ENCODE results near the gene NINJ2.

DNA sequence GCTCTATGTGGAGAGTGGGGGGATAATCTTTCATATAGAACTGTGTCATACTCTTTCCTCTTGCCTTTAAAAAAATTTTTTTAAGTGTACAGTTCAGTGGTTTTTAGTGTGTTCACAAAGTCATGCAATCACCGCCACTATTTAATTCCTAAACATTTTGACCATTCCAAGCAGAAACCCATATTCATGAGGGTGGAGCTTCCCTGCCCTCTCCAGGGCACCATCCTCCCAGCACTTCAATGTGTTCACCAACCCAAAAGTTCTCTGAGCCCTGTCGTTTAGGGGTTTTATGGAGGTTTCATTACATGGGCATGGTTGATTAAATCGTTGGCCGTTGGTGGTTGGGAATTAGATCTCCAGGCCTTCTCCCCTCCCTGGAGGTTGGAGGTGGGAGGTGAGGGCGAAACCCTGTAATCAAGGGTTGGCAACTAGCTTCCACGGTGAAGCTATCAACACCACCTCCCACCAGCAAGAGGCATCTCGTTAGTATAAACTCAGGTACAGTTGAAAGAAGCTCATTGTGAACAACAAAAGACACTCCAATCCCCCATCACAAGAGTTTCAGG lies 46.3 kb upstream of the NINJ2 start:
- no peak for TF ChIP-seq RAD21 (conservative IDR thresholded peaks at IDR 0.05 in 1 of 2, IDR thresholded peaks at IDR 0.05 in 1 of 2)
- TF ChIP-seq CEBPB (IDR thresholded peaks at IDR 0.05): no peak
- TF ChIP-seq CBX2 (IDR thresholded peaks at IDR 0.05; ENCODE audit: borderline replicate concordance, low read depth): no peak
- TF ChIP-seq, protein P1, sequence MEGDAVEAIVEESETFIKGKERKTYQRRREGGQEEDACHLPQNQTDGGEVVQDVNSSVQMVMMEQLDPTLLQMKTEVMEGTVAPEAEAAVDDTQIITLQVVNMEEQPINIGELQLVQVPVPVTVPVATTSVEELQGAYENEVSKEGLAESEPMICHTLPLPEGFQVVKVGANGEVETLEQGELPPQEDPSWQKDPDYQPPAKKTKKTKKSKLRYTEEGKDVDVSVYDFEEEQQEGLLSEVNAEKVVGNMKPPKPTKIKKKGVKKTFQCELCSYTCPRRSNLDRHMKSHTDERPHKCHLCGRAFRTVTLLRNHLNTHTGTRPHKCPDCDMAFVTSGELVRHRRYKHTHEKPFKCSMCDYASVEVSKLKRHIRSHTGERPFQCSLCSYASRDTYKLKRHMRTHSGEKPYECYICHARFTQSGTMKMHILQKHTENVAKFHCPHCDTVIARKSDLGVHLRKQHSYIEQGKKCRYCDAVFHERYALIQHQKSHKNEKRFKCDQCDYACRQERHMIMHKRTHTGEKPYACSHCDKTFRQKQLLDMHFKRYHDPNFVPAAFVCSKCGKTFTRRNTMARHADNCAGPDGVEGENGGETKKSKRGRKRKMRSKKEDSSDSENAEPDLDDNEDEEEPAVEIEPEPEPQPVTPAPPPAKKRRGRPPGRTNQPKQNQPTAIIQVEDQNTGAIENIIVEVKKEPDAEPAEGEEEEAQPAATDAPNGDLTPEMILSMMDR (IDR thresholded peaks at IDR 0.05): no peak

Data from A549 (cell line).